NCI-H748 (cell line): ENCODE measurements around the gene HRH2.
"Not testable (repeated sequence)": the region's sequence is repeated elsewhere in the genome, so short reads cannot be mapped to it uniquely, and the experiment has no call there.

Experiments used
- DNase-seq: peaks from one replicate; lab custom pipeline; 2025; ENCODE audit not compliant: unreplicated experiment; lab: John Stamatoyannopoulos, UW

The HRH2 gene

GRCh38 chr5:175735701-175736100 is 77.8 kb downstream of the HRH2 start:
- no peak for DNase-seq

GRCh38 chr5:175736652-175737051 is 78.8 kb downstream of the HRH2 start:
- no peak for DNase-seq

GRCh38 chr5:175737481-175737880 is 79.6 kb downstream of the HRH2 start:
- DNase-seq, result no peak

- no peak for DNase-seq
Measured at GRCh38 chr5:175738126-175738525, 80.3 kb downstream of the HRH2 start.

- DNase-seq, result no peak
Measured at GRCh38 chr5:175738602-175739133, 80.8 kb downstream of the HRH2 start.

GRCh38 chr5:175740014-175740413 is 82.1 kb downstream of the HRH2 start:
- no peak for DNase-seq

GRCh38 chr5:175741556-175741955 is 83.7 kb downstream of the HRH2 start:
- DNase-seq, result no peak

- no peak for DNase-seq
Measured at GRCh38 chr5:175742290-175742994, 84.6 kb downstream of the HRH2 start.

GRCh38 chr5:175743676-175744210 is 85.9 kb downstream of the HRH2 start:
- DNase-seq, result no peak

- DNase-seq, result no peak
Measured at GRCh38 chr5:175745210-175745609, 87.3 kb downstream of the HRH2 start.

GRCh38 chr5:175746851-175747250 is 89.0 kb downstream of the HRH2 start:
- DNase-seq, result peak; percentile 36

GRCh38 chr5:175747539-175748060 is 89.7 kb downstream of the HRH2 start:
- no peak for DNase-seq

GRCh38 chr5:175748650-175749049 is 90.8 kb downstream of the HRH2 start:
- DNase-seq, result peak; percentile 17

GRCh38 chr5:175749591-175749990 is 91.7 kb downstream of the HRH2 start:
- no peak for DNase-seq

- DNase-seq, result peak; percentile 88
Measured at GRCh38 chr5:175750511-175750931, 92.7 kb downstream of the HRH2 start.

GRCh38 chr5:175751369-175751768 is 93.5 kb downstream of the HRH2 start:
- no peak for DNase-seq

- DNase-seq, result no peak
Measured at GRCh38 chr5:175752826-175753535, 95.1 kb downstream of the HRH2 start.

- DNase-seq, result no peak
Measured at GRCh38 chr5:175753536-175754402, 95.9 kb downstream of the HRH2 start.

- not testable (repeated sequence) for DNase-seq
Measured at GRCh38 chr5:175759991-175760390, 102.1 kb downstream of the HRH2 start.
